HCT116 (cell line): Measurements from ENCODE around the gene STAM. TPM values are rescaled to one million over a fixed set of nuclear protein-coding genes. Genes with fewer than 3 reads are reported as not detected.

Source experiments
- ATAC-seq: fragments of 200-7000 bp; cut with Tn5 transposase; 2 replicates; pipeline ENCODE4 v1.9.1; 2020; ENCODE audit warnings: mild to moderate bottlenecking, moderate library complexity
- BruUV-seq: library from RNA; stranded (reverse); fragments of 400-500 nt; replicated peaks from 2 replicates; lab custom pipeline; 2021; lab: Mats Ljungman, UMichigan
- CTCF ChIA-PET: fragments of 300-600 bp; sonication (Branson Sonifier 250); formaldehyde crosslinking; loops from one replicate; lab custom pipeline; 2021; ENCODE audit warnings: antibody characterized with exemption; lab: Charles Lee
- POLR2A ChIA-PET: fragments of 300-600, 350-600 bp; sonication (Branson Sonifier 250); formaldehyde crosslinking; loops from one replicate; lab custom pipeline; 2021; ENCODE audit warnings: antibody characterized with exemption; lab: Charles Lee
- RAD21 ChIA-PET, 2 experiments: fragments of 300-600 bp; sonication (Branson Sonifier 250); formaldehyde crosslinking; loops; one replicate each; lab custom pipeline; 2023; ENCODE audit warnings: low total read pairs in 2 of 2; ENCODE audit not compliant: uncharacterized antibody in 2 of 2, unreplicated experiment in 2 of 2, low non-redundant PET in 1 of 2; lab: Charles Lee
- DNase-seq: peaks from one replicate; pipeline ENCODE4 v3.0.0-alpha.2; 2010; ENCODE audit warnings: low read depth, low spot score
- H2AFZ ChIP-seq: fragments of 200-600 bp; shearing (Covaris generic), sonication (generic); 2 replicates; pipeline ENCODE4 v1.6.1; 2017; ENCODE audit warnings: low read depth, mixed run types, mixed read lengths, antibody characterized with exemption, low read length; ENCODE audit not compliant: poor library complexity, severe bottlenecking
- H3K27ac ChIP-seq: 2 replicates; pipeline ENCODE4 v1.5.1; 2012; ENCODE audit warnings: low read depth, low read length
- H3K27me3 ChIP-seq: fragments of 200-600 bp; sonication (generic); 2 replicates; pipeline ENCODE4 v1.6.1; 2016; ENCODE audit warnings: mixed run types, low read length, mixed read lengths; ENCODE audit not compliant: insufficient read depth
- H3K36me3 ChIP-seq, 2 experiments: fragments of 200-500 bp in 1 of 2; fragments of 200-600 bp in 1 of 2; sonication (Bioruptor generic) in 1 of 2; sonication (generic) in 1 of 2; 2 replicates each; pipeline versions ENCODE4 v1.5.1 to v1.6.1; 2014 to 2016; ENCODE audit warnings: low read length in 2 of 2, inconsistent platforms in 1 of 2, mixed read lengths in 1 of 2, mixed run types in 1 of 2; ENCODE audit not compliant: insufficient read depth in 2 of 2, control insufficient read depth in 1 of 2
- H3K4me1 ChIP-seq, 2 experiments: fragments of 200-600 bp in 1 of 2; sonication (generic) in 1 of 2; 2 replicates each; pipeline versions ENCODE4 v1.5.1 to v1.6.1; 2012 to 2017; ENCODE audit warnings: low read length in 2 of 2, inconsistent platforms in 1 of 2, mild to moderate bottlenecking in 1 of 2, mixed read lengths in 1 of 2, mixed run types in 1 of 2, moderate library complexity in 1 of 2; ENCODE audit not compliant: insufficient read depth in 2 of 2, control insufficient read depth in 1 of 2
- H3K4me2 ChIP-seq: fragments of 200-600 bp; sonication (generic); 2 replicates; pipeline ENCODE4 v1.6.1; 2017; ENCODE audit warnings: mixed run types, low read length, mixed read lengths
- H3K4me3 ChIP-seq, 2 experiments: fragments of 200-600 bp in 1 of 2; sonication (generic) in 1 of 2; replicated peaks in 1 of 2; 2 replicates each; pipeline ENCODE4 v1.5.1; 2011 to 2016; ENCODE audit warnings: low read length in 2 of 2, control low read depth in 1 of 2, low read depth in 1 of 2, mild to moderate bottlenecking in 1 of 2, mixed read lengths in 1 of 2, mixed run types in 1 of 2
- H3K79me2 ChIP-seq: fragments of 200-600 bp; sonication (generic); 2 replicates; pipeline ENCODE4 v1.6.1; 2017; ENCODE audit warnings: mild to moderate bottlenecking, mixed run types, low read length, moderate library complexity, mixed read lengths; ENCODE audit not compliant: insufficient read depth
- H3K9ac ChIP-seq: fragments of 200-600 bp; sonication (generic); 2 replicates; pipeline ENCODE4 v1.6.1; 2016; ENCODE audit warnings: low read length, mixed read lengths
- H3K9me2 ChIP-seq: fragments of 200-600 bp; sonication (generic), shearing (Covaris generic); 2 replicates; pipeline ENCODE4 v1.6.1; 2017; ENCODE audit warnings: mixed run types, mild to moderate bottlenecking, moderate library complexity; ENCODE audit not compliant: insufficient read depth
- H3K9me3 ChIP-seq, 2 experiments: fragments of 200-500 bp in 1 of 2; fragments of 200-600 bp in 1 of 2; sonication (Bioruptor generic) in 1 of 2; sonication (generic) in 1 of 2; 2 replicates each; pipeline ENCODE4 v1.6.1; 2014 to 2017; ENCODE audit warnings: low read length in 2 of 2, mixed read lengths in 2 of 2, inconsistent platforms in 1 of 2, low read depth in 1 of 2, mild to moderate bottlenecking in 1 of 2, mixed run types in 1 of 2, moderate library complexity in 1 of 2; ENCODE audit not compliant: control insufficient read depth in 1 of 2, insufficient read depth in 1 of 2
- H4K20me1 ChIP-seq: fragments of 200-600 bp; sonication (generic), shearing (Covaris generic); 2 replicates; pipeline ENCODE4 v1.6.1; 2017; ENCODE audit warnings: mixed run types, mild to moderate bottlenecking, moderate library complexity; ENCODE audit not compliant: insufficient read depth
- CBX3 ChIP-seq: IDR thresholded peaks from 2 replicates; pipeline ENCODE4 v1.6.1; 2012; ENCODE audit warnings: low read depth
- CEBPB ChIP-seq: IDR thresholded peaks from 2 replicates; pipeline ENCODE4 v1.6.1; 2012; ENCODE audit warnings: low read depth
- EGR1 ChIP-seq: IDR thresholded peaks from 2 replicates; pipeline ENCODE4 v1.6.1; 2012; ENCODE audit warnings: low read depth
- EZH2 ChIP-seq: fragments of 200-600 bp; sonication (generic); IDR thresholded peaks from 2 replicates; pipeline ENCODE4 v1.6.1; 2017; ENCODE audit warnings: antibody characterized with exemption, mixed run types
- JUND ChIP-seq: IDR thresholded peaks from 2 replicates; pipeline ENCODE4 v1.6.1; 2012
- REST ChIP-seq: IDR thresholded peaks from 2 replicates; pipeline ENCODE4 v1.6.1; 2012; ENCODE audit warnings: low read depth
- SP1 ChIP-seq: IDR thresholded peaks from 2 replicates; pipeline ENCODE4 v1.6.1; 2012; ENCODE audit warnings: low read depth
- TCF7L2 ChIP-seq: IDR thresholded peaks from 2 replicates; pipeline ENCODE4 v1.7.0; 2011; ENCODE audit warnings: borderline replicate concordance, inconsistent platforms; ENCODE audit not compliant: insufficient read depth, insufficient read length; ENCODE audit errors: extremely low read depth
- YY1 ChIP-seq: IDR thresholded peaks from 2 replicates; pipeline ENCODE4 v1.6.1; 2011; ENCODE audit warnings: low read length, low read depth, moderate library complexity, mild to moderate bottlenecking; ENCODE audit not compliant: insufficient replicate concordance; ENCODE audit errors: extremely low read depth
- ZBTB33 ChIP-seq: IDR thresholded peaks from 2 replicates; pipeline ENCODE4 v1.6.1; 2011; ENCODE audit warnings: mild to moderate bottlenecking, low read length, moderate library complexity; ENCODE audit not compliant: insufficient replicate concordance; ENCODE audit errors: extremely low read depth
- ZFX ChIP-seq: fragments of 450-650 bp; IDR thresholded peaks from 2 replicates; pipeline ENCODE4 v1.6.1; 2017
- ZNF274 ChIP-seq: fragments of 200-500 bp; sonication (Bioruptor generic); IDR thresholded peaks from 2 replicates; pipeline ENCODE4 v1.6.1; 2014; ENCODE audit warnings: mild to moderate bottlenecking, low read depth, low read length, inconsistent platforms
- intact Hi-C: fragments of 100-400 bp; cut with micrococcal nuclease; formaldehyde crosslinking; loops from 2 replicates; pipeline ENCODE4 v1.10.0; 2022
- total RNA-seq: library from RNA; stranded (reverse); gene quantifications from one replicate; pipeline ENCODE4 v1.2.1, GENCODE V29; 2021; ENCODE audit not compliant: unreplicated experiment
- TF ChIP-seq, protein P1 (sequence below): IDR thresholded peaks from 2 replicates; pipeline ENCODE4 v1.6.1; 2012

The STAM gene
- total RNA-seq, 1 experiment from 2014 or later: 23.0 TPM

DNA sequence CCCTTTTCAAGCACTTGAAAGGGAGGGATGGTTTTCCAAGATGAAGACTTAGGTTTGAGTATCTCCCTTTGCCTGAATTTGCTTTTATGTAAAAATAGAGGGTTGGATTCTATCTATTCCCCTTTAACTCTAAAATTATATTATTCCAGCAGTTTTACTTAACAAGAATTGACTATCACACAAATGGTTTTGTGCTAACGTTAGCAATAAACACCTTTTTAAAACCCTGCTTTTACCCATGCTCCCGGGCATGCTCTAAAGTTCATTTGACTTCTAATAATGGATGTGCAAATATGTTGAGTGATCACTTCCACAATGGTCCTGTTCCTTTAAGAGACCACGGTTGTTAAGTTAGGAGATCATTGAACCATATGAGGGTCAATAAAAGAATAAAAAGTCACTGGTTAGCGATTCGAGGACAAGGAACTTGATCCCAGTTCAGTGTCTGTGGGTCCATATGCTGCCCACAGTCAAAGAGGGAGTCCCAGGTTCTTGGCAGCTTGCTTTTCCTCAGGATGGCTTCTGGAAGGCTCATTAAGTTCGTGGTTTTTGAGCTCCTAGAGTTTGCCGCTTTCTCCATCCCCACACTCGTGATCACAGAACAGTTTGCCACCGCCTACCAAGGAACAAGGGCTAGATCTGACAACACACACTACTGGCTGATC is 108.0 kb downstream of the STAM start, which contains the start of gene TMEM236:
Gene TMEM236, plus strand, starts transcription at position 421 of the 665 bp plus-strand sequence. Its CDS starts 95 bp downstream, at position 516.
- H3K79me2 ChIP-seq: no peaks in the 10 kb centered on the region
- H3K9me3 ChIP-seq: no peaks in the 10 kb centered on the region
- H4K20me1 ChIP-seq: no peaks in the 10 kb centered on the region
- H3K27me3 ChIP-seq: no peaks in the 10 kb centered on the region
- no peak within 1 kb of the TSS for H3K4me3 ChIP-seq
- H3K27ac ChIP-seq: no peak within 1 kb of the TSS
- TF ChIP-seq, protein P1, sequence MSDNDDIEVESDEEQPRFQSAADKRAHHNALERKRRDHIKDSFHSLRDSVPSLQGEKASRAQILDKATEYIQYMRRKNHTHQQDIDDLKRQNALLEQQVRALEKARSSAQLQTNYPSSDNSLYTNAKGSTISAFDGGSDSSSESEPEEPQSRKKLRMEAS: no peak
- TF ChIP-seq EGR1: no peak
- POLR2A ChIA-PET: no interaction called here
- H3K36me3 ChIP-seq: no peaks in the 10 kb centered on the region
- no peak within 1 kb of the TSS for H3K4me2 ChIP-seq
- no peak for ATAC-seq
- intact Hi-C loops: no loop called here
- no TSS peak for BruUV-seq
- DNase-seq: no peak
- H3K9ac ChIP-seq: no peak within 1 kb of the TSS
- CTCF ChIA-PET: no interaction called here
- no peak within 1 kb of the TSS for H2AFZ ChIP-seq
- no peaks in the 10 kb centered on the region for H3K9me2 ChIP-seq
- RAD21 ChIA-PET: no interaction called here
- H3K4me1 ChIP-seq: no peaks in the 10 kb centered on the region

- no peaks in the 10 kb centered on the region for H3K36me3 ChIP-seq
- no peaks in the 10 kb centered on the region for H3K79me2 ChIP-seq
- H3K27me3 ChIP-seq: no peaks in the 10 kb centered on the region
- no peak overlapping the region for H3K27ac ChIP-seq
- H3K9me2 ChIP-seq: no peaks in the 10 kb centered on the region
- RAD21 ChIA-PET: no interaction called here
- intact Hi-C loops: no loop called here
- no TSS peak for BruUV-seq
- no peak overlapping the region for H3K4me2 ChIP-seq
- POLR2A ChIA-PET: no interaction called here
- DNase-seq: no peak
- H2AFZ ChIP-seq: no peak overlapping the region
- no peaks in the 10 kb centered on the region for H3K4me1 ChIP-seq
- CTCF ChIA-PET: no interaction called here
- no peaks in the 10 kb centered on the region for H4K20me1 ChIP-seq
- H3K9me3 ChIP-seq: no peaks in the 10 kb centered on the region
- H3K4me3 ChIP-seq: no peak overlapping the region
- no peak for ATAC-seq
- H3K9ac ChIP-seq: no peak overlapping the region
- TF ChIP-seq EZH2 (no peak), ZFX (no peak), ZNF274 (no peak), TCF7L2 (no peak), CBX3 (no peak), SP1 (no peak), JUND (no peak), YY1 (no peak), ZBTB33 (no peak), CEBPB (no peak), REST (no peak)
Observed at GRCh38 chr10:17756557-17757217, 112.7 kb downstream of the STAM start.
